ENCODE measurements around the gene FAM117A.

DNA sequence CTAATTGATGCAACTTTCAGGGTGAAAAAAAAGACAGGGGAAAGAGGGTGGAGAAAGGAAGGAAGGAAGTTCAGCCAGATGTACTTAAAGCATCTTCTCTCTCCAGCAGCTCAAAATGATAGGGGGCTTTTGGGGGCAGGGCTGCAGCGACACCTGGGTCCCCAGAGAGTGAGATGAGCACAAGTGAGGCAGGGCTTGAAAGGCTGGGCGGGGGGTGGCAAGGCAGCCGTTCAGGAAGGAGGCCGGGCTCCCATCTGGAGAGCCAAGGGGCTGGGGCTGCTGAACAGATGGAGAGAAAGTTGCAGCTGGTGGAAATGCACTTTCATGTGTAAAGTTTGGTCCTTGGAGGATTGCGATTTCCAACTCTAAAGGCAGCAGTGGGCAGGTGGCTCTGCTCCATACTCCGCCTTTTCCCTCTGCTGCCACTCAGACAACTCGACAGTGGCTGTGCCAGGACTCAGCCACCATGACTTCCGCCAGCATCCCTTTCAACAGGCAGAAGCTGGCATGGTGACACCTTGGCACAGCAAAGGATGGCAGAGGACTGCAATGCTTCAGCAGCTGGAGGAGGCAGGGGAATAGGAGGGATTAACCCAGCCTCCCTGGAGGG lies 63.9 kb downstream of the FAM117A start:
- TF ChIP-seq, protein P1, sequence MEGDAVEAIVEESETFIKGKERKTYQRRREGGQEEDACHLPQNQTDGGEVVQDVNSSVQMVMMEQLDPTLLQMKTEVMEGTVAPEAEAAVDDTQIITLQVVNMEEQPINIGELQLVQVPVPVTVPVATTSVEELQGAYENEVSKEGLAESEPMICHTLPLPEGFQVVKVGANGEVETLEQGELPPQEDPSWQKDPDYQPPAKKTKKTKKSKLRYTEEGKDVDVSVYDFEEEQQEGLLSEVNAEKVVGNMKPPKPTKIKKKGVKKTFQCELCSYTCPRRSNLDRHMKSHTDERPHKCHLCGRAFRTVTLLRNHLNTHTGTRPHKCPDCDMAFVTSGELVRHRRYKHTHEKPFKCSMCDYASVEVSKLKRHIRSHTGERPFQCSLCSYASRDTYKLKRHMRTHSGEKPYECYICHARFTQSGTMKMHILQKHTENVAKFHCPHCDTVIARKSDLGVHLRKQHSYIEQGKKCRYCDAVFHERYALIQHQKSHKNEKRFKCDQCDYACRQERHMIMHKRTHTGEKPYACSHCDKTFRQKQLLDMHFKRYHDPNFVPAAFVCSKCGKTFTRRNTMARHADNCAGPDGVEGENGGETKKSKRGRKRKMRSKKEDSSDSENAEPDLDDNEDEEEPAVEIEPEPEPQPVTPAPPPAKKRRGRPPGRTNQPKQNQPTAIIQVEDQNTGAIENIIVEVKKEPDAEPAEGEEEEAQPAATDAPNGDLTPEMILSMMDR (IDR thresholded peaks at IDR 0.05) = no peak
- TF ChIP-seq POLR2A (IDR thresholded peaks at IDR 0.05) = no peak

All from lower leg skin (tissue), 3 donors.